Mesothelial cell of epicardium (in vitro differentiated cells): ENCODE results near the gene SHROOM3. TPM values are rescaled to one million over a fixed set of nuclear protein-coding genes. Genes with fewer than 3 reads are reported as not detected.
A peak's percentile ranks its signal among the peaks of the same experiment; 100 is the strongest.

ENCODE experiments used
- DNase-seq, 2 experiments: peaks; one replicate each; pipeline ENCODE4 v3.0.0; 2021; ENCODE audit warnings: low spot score in 2 of 2; ENCODE audit not compliant: unreplicated experiment in 2 of 2
- H3K27ac Mint-ChIP-seq: 2 replicates; pipeline ENCODE4 v1.8.0; 2021; ENCODE audit warnings: mixed read lengths
- H3K27me3 Mint-ChIP-seq: 2 replicates; pipeline ENCODE4 v1.8.0; 2021; ENCODE audit warnings: low read depth, mixed read lengths
- H3K36me3 Mint-ChIP-seq: 2 replicates; pipeline ENCODE4 v1.8.0; 2021; ENCODE audit warnings: mixed read lengths
- H3K4me1 Mint-ChIP-seq: 2 replicates; pipeline ENCODE4 v1.8.0; 2021; ENCODE audit warnings: mixed read lengths
- H3K4me3 Mint-ChIP-seq: 2 replicates; pipeline ENCODE4 v1.8.0; 2021; ENCODE audit warnings: mild to moderate bottlenecking, moderate library complexity, mixed read lengths
- H3K9me3 Mint-ChIP-seq: 2 replicates; pipeline ENCODE4 v1.8.0; 2021; ENCODE audit warnings: mixed read lengths
- CTCF ChIP-seq: fragments of 200-600 bp; sonication (generic); IDR thresholded peaks from one replicate; pipeline ENCODE4 v1.5.0; 2021; ENCODE audit warnings: antibody characterized with exemption; ENCODE audit not compliant: unreplicated experiment
- total RNA-seq: library from RNA; stranded (reverse); gene quantifications from 3 replicates; pipeline ENCODE4 v1.2.1, GENCODE V29; 2021

Gene SHROOM3
- total RNA-seq, 1 donor from 2014 or later = 62.7 TPM

DNA sequence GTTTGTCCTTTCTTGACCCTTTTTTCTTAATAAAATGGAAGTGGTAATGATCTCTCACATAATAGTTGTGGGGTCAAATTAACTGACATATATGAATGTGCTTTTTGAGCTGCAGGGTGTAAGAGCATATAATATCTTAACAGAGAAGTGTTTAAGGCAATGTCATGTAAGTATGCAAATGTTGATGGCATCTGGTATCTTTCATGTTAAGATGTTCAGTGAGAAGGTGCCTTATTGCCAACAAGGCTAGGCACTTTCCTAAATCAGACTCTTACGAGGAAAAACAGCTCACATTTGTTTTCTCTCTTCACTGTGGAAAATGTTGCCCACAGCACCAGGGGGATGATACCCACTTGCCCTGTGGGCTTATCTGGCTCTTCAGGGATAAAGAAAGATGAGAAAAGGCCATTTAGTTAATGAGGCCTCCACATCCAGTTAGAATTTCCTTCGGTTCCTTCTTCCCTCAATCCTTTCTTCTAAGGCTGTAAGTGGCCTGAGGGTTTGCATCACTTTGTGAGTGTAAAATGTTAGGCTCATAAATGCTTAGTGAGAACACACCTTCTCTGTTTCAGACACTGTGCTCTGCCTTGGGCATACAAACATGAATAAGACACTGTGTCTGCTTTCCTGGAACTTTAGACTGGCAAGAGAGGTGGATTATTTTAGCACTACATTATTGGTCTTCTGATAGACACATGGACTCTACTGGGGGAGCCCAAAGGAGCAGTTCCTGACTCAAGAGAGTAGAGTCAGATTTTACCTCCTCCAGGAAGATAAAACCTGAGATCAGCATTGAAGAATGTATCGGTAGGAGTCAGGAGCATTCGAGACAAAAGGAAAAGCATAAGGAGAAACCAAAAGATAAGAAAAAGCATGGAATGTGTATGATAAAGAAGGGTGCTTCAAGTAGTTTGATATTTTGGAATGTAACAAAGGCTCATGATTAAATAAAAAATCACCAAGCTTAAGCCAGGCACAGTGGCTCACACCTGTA is 327.4 kb downstream of the SHROOM3 start:
- H3K27me3 Mint-ChIP-seq = no peaks in the 10 kb centered on the region
- no peaks in the 10 kb centered on the region for H3K9me3 Mint-ChIP-seq
- H3K4me1 Mint-ChIP-seq = peaks cover 21% of the 10 kb centered on the region
- TF ChIP-seq CTCF = no peak
- no peak overlapping the region for H3K4me3 Mint-ChIP-seq
- no peak for DNase-seq
- peak overlapping the region; percentile 30 for H3K27ac Mint-ChIP-seq
- H3K36me3 Mint-ChIP-seq = peaks cover 35% of the 10 kb centered on the region

- Mint-ChIP-seq H3K27me3 (no peaks in the 10 kb centered on the region), H3K4me1 (peaks cover 28% of the 10 kb centered on the region), H3K9me3 (no peaks in the 10 kb centered on the region), H3K27ac (peak overlapping the region; percentile 69), H3K4me3 (no peak overlapping the region), H3K36me3 (peaks cover 35% of the 10 kb centered on the region)
- TF ChIP-seq CTCF = no peak
- DNase-seq = no peak
Observed at GRCh38 chr4:76764251-76764650, 329.2 kb downstream of the SHROOM3 start.

- H3K27ac Mint-ChIP-seq = peak overlapping the region; percentile 87
Observed at GRCh38 chr4:76765473-76766183, 330.6 kb downstream of the SHROOM3 start.

DNA sequence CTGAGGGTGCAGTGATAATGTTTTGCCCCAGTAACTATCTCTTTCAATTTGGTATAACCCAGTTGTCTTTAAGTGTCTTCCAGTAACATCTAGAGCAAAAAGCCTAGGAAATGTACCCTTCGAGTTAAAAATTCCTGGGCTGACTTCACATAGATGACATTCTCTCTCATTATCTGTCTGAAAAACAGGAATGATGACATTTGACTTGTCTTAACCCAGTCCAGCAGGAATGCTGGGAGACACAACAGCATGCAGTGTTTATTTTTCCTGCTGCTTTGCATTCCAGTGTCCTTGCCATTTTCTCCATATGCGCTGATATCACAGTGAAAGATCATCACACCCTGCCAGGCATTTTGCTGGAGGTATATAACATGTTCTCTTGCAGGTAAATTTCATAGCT is 333.0 kb downstream of the SHROOM3 start:
- H3K4me3 Mint-ChIP-seq = no peak overlapping the region
- H3K36me3 Mint-ChIP-seq = peaks cover 37% of the 10 kb centered on the region
- DNase-seq = no peak
- H3K9me3 Mint-ChIP-seq = no peaks in the 10 kb centered on the region
- H3K27me3 Mint-ChIP-seq = no peaks in the 10 kb centered on the region
- TF ChIP-seq CTCF = no peak
- H3K4me1 Mint-ChIP-seq = peaks cover 31% of the 10 kb centered on the region
- H3K27ac Mint-ChIP-seq = peak overlapping the region; percentile 87

More at GRCh38 chr4:76765473-76766183, 330.6 kb downstream of the SHROOM3 start:
- H3K9me3 Mint-ChIP-seq = no peaks in the 10 kb centered on the region
- peaks cover 30% of the 10 kb centered on the region for H3K36me3 Mint-ChIP-seq
- H3K4me1 Mint-ChIP-seq = peaks cover 28% of the 10 kb centered on the region
- no peak for DNase-seq
- no peak for TF ChIP-seq CTCF
- H3K27me3 Mint-ChIP-seq = no peaks in the 10 kb centered on the region
- H3K4me3 Mint-ChIP-seq = no peak overlapping the region

DNA sequence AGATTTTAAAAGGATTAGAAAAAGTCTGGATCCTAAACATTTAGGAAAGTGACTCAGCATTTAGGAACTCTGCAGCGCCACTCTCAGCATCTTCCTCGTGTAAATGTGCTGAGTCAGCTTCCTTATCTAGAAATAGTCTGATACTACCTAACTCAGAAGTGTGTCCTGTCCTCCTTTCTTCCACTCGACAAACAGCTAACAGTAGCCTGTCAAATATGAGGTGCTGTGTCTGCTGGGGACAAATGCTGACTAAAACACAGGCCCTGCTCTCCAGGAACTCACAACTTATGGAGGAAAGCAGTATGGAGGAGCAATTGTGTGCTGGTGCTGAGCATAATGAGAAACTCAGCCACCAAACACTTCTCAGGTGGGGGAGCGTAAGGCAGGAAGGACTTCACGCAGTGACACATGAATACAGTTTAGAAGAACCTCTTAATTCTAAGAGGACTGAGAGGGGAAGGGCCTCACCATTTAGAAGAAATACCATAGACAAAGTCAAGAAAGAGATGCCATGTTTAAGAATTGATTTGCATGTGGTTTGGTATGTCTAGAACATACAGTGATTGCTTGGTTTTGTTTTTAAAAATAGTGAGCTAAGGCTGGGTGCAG is 337.6 kb downstream of the SHROOM3 start:
- peaks cover 56% of the 10 kb centered on the region for H3K36me3 Mint-ChIP-seq
- no peak overlapping the region for H3K4me3 Mint-ChIP-seq
- H3K9me3 Mint-ChIP-seq = peaks cover 19% of the 10 kb centered on the region
- DNase-seq = no peak
- no peaks in the 10 kb centered on the region for H3K27me3 Mint-ChIP-seq
- peak overlapping the region; percentile 60 for H3K27ac Mint-ChIP-seq
- no peak for TF ChIP-seq CTCF
- H3K4me1 Mint-ChIP-seq = peaks cover 15% of the 10 kb centered on the region
